ENCODE measurements around the gene ANAPC2.

DNA sequence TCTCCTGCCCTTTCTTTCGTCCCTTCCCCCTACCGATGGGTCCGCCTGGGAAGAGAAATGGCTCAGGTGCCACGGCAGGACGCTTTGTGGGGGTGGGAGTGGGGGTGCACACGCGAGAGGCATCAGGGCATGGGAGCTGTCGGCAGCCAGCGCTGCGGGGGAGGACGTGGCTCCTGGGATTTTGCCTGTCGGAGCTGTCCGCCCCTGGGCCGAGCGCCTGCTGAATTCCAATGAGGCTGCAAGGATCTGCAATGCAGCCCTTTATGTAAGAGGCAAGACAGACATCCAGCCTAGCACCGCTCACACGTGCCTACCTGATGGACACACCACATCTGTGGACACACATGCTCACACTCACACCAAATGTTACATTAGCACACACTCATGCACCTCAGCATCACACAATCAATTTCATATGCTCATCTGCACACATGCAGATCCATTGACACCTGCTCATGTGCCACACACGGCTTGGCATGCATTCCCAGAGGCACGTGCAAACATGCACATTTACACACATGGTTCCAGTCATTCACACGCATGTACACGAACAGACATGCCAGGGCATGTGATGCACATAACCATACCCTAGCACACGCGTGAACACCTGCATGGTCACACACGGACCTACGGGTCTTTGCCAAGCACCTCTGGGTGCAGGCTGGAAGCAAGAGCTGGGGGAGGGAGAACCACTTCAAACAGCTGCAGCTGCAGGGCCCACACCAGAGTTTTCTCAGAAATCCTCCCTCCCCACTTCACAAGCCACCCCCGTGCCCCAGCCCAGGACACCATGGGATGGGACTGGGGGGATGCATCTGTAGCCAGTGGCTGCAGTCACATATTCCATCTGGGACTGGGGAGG is 48.0 kb downstream of the ANAPC2 start:
- TF ChIP-seq, protein P1, sequence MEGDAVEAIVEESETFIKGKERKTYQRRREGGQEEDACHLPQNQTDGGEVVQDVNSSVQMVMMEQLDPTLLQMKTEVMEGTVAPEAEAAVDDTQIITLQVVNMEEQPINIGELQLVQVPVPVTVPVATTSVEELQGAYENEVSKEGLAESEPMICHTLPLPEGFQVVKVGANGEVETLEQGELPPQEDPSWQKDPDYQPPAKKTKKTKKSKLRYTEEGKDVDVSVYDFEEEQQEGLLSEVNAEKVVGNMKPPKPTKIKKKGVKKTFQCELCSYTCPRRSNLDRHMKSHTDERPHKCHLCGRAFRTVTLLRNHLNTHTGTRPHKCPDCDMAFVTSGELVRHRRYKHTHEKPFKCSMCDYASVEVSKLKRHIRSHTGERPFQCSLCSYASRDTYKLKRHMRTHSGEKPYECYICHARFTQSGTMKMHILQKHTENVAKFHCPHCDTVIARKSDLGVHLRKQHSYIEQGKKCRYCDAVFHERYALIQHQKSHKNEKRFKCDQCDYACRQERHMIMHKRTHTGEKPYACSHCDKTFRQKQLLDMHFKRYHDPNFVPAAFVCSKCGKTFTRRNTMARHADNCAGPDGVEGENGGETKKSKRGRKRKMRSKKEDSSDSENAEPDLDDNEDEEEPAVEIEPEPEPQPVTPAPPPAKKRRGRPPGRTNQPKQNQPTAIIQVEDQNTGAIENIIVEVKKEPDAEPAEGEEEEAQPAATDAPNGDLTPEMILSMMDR (IDR thresholded peaks at IDR 0.05) = no peak
- TF ChIP-seq POLR2A (IDR thresholded peaks at IDR 0.05) = no peak

Measured in prostate gland (tissue), 2 donors.